Upper lobe of right lung (tissue), 1 donor: ENCODE data around the gene STRC. TPM values are rescaled to one million over a fixed set of nuclear protein-coding genes. Genes with fewer than 3 reads are reported as not detected.
"Not testable (repeated sequence)": the region's sequence is repeated elsewhere in the genome, so short reads cannot be mapped to it uniquely, and the experiment has no call there.

Experiments used
- ATAC-seq: fragments of 200-7000 bp; cut with Tn5 transposase; one replicate; pipeline ENCODE4 v1.9.1; 2020; ENCODE audit warnings: mild to moderate bottlenecking, moderate library complexity
- DNase-seq: peaks from one replicate; pipeline ENCODE4 v3.0.0-alpha.2; 2020
- H3K27ac ChIP-seq: fragments of 200-600 bp; one replicate; pipeline ENCODE4 v1.8.0; 2022
- H3K27me3 ChIP-seq: fragments of 200-600 bp; one replicate; pipeline ENCODE4 v1.8.0; 2022; ENCODE audit warnings: mild to moderate bottlenecking
- H3K36me3 ChIP-seq: fragments of 200-600 bp; one replicate; pipeline ENCODE4 v1.8.0; 2022
- H3K4me1 ChIP-seq: fragments of 200-600 bp; one replicate; pipeline ENCODE4 v1.8.0; 2022
- H3K4me3 ChIP-seq: fragments of 200-600 bp; one replicate; pipeline ENCODE4 v1.8.0; 2022; ENCODE audit warnings: mild to moderate bottlenecking
- H3K9me3 ChIP-seq: fragments of 200-600 bp; one replicate; pipeline ENCODE4 v1.8.0; 2022
- CTCF ChIP-seq: fragments of 200-600 bp; IDR thresholded peaks from one replicate; pipeline ENCODE4 v1.8.0; 2022; ENCODE audit warnings: antibody characterized with exemption
- intact Hi-C: fragments of 100-400 bp; cut with DNase I; formaldehyde crosslinking; loops from one replicate; pipeline ENCODE4 v1.11.0; 2022
- total RNA-seq: library from RNA; stranded (reverse); fragmentation: NEBNext Ultra II Directional; extraction: Animal tissue kit (Norgen Biotek cat#: 25700); gene quantifications from one replicate; pipeline ENCODE4 v1.2.1, GENCODE V29; 2021
- donor health status: DM: no; HTN: yes; CAD: no; lungs with severe emphysema.

Gene STRC
- total RNA-seq, 1 donor from 2014 or later, result not detected

- no peak for DNase-seq
- TF ChIP-seq CTCF, result no peak
- H3K4me3 ChIP-seq, result no peak overlapping the region
- H3K27ac ChIP-seq, result no peak overlapping the region
- H3K9me3 ChIP-seq, result no peaks in the 10 kb centered on the region
- H3K36me3 ChIP-seq, result no peaks in the 10 kb centered on the region
- intact Hi-C loops, result no loop called here
- no peaks in the 10 kb centered on the region for H3K4me1 ChIP-seq
- H3K27me3 ChIP-seq, result no peaks in the 10 kb centered on the region
- no peak for ATAC-seq
These were observed 6.5 kb upstream of the STRC start for GRCh38 chr15:43625106-43625505.

GRCh38 chr15:43622068-43622799 lies 3.6 kb upstream of the STRC start:
- H3K27me3 ChIP-seq, H3K4me1 ChIP-seq, DNase-seq, H3K4me3 ChIP-seq, intact Hi-C loops, H3K9me3 ChIP-seq, H3K36me3 ChIP-seq, H3K27ac ChIP-seq, ATAC-seq: not testable (repeated sequence)

- intact Hi-C loops, H3K9me3 ChIP-seq, H3K27ac ChIP-seq, H3K4me1 ChIP-seq, H3K4me3 ChIP-seq, H3K36me3 ChIP-seq, DNase-seq, H3K27me3 ChIP-seq: not testable (repeated sequence)
- peak; percentile 6 for ATAC-seq
These were observed 850 bp downstream of the STRC start for GRCh38 chr15:43617750-43618149.

- H3K9me3 ChIP-seq, H3K27ac ChIP-seq, H3K4me1 ChIP-seq, intact Hi-C loops, DNase-seq, H3K4me3 ChIP-seq, ATAC-seq, H3K36me3 ChIP-seq, H3K27me3 ChIP-seq: not testable (repeated sequence)
These were observed 16.4 kb downstream of the STRC start for GRCh38 chr15:43602233-43602632.

GRCh38 chr15:43600200-43600599 lies 18.4 kb downstream of the STRC start:
- H3K27me3 ChIP-seq, DNase-seq, H3K4me3 ChIP-seq, ATAC-seq, H3K27ac ChIP-seq, H3K9me3 ChIP-seq, intact Hi-C loops, H3K36me3 ChIP-seq, H3K4me1 ChIP-seq: not testable (repeated sequence)

- H3K36me3 ChIP-seq, H3K4me3 ChIP-seq, DNase-seq, ATAC-seq, H3K27me3 ChIP-seq, H3K27ac ChIP-seq, intact Hi-C loops, H3K4me1 ChIP-seq, H3K9me3 ChIP-seq: not testable (repeated sequence)
These were observed 19.5 kb downstream of the STRC start for GRCh38 chr15:43599131-43599530.

GRCh38 chr15:43593328-43594190 lies 25.0 kb downstream of the STRC start, which contains the start of gene CKMT1B:
Gene CKMT1B (plus strand): TSS chr15:43594027. CDS start chr15:43594219, 192 bp downstream.
- H3K4me3 ChIP-seq, H3K27ac ChIP-seq, DNase-seq, H3K27me3 ChIP-seq, H3K36me3 ChIP-seq, H3K4me1 ChIP-seq, intact Hi-C loops, H3K9me3 ChIP-seq: not testable (repeated sequence)
- peak; percentile 58 for ATAC-seq

- H3K27me3 ChIP-seq, intact Hi-C loops, H3K36me3 ChIP-seq, H3K9me3 ChIP-seq, H3K4me1 ChIP-seq, ATAC-seq, H3K27ac ChIP-seq, DNase-seq, H3K4me3 ChIP-seq: not testable (repeated sequence)
These were observed 25.8 kb downstream of the STRC start for GRCh38 chr15:43592841-43593240.

- H3K27ac ChIP-seq, H3K36me3 ChIP-seq, intact Hi-C loops, H3K4me3 ChIP-seq, H3K4me1 ChIP-seq, DNase-seq, H3K27me3 ChIP-seq, H3K9me3 ChIP-seq: not testable (repeated sequence)
- ATAC-seq, result peak; percentile 98
These were observed 28.7 kb downstream of the STRC start, which contains the start of gene PPIP5K1 for GRCh38 chr15:43589778-43590466. Gene PPIP5K1 (minus strand): TSS chr15:43590208. CDS start chr15:43584504, 5,704 bp downstream.

- ATAC-seq, intact Hi-C loops: not testable (repeated sequence)
These were observed 44.0 kb downstream of the STRC start for GRCh38 chr15:43574607-43575006.

GRCh38 chr15:43566615-43567014 lies 52.0 kb downstream of the STRC start:
- H3K27ac ChIP-seq, H3K4me3 ChIP-seq, H3K36me3 ChIP-seq, intact Hi-C loops, H3K27me3 ChIP-seq, H3K9me3 ChIP-seq, ATAC-seq, H3K4me1 ChIP-seq, DNase-seq: not testable (repeated sequence)

More at GRCh38 chr15:43574607-43575006, 44.0 kb downstream of the STRC start:
- H3K27ac ChIP-seq, DNase-seq, H3K27me3 ChIP-seq, H3K36me3 ChIP-seq, H3K9me3 ChIP-seq, H3K4me3 ChIP-seq, H3K4me1 ChIP-seq: not testable (repeated sequence)

- intact Hi-C loops, DNase-seq, H3K27ac ChIP-seq, H3K27me3 ChIP-seq, H3K36me3 ChIP-seq, ATAC-seq, H3K4me1 ChIP-seq, H3K4me3 ChIP-seq, H3K9me3 ChIP-seq: not testable (repeated sequence)
These were observed 54.8 kb downstream of the STRC start for GRCh38 chr15:43563793-43564192.
